ENCODE data around the gene SSTR4. TPM values are rescaled to one million over a fixed set of nuclear protein-coding genes. Genes with fewer than 3 reads are reported as not detected.

Gene SSTR4
- total RNA-seq, 4 donors from 2014 or later: not detected

- H3K4me3 ChIP-seq: no peak overlapping the region
- H3K27ac ChIP-seq: no peak overlapping the region
- intact Hi-C loops (cut with DNase I): loop anchor here (10.0 kb wide), 1 partner anchor 324 kb away; no protein-coding TSS in a partner anchor
- H3K27me3 ChIP-seq: peaks cover 0 to 12% (median 0%) of the 10 kb centered on the region in 4 donors
- no peaks in the 10 kb centered on the region for H3K36me3 ChIP-seq
- no peaks in the 10 kb centered on the region for H3K9me3 ChIP-seq
- H3K4me1 ChIP-seq: peaks cover 0 to 3% (median 0%) of the 10 kb centered on the region in 3 donors
- TF ChIP-seq CTCF (IDR thresholded peaks at IDR 0.05): no peak
- TF ChIP-seq POLR2A (IDR thresholded peaks at IDR 0.05): no peak
- DNase-seq: no peak
Measured at GRCh38 chr20:23018432-23018831, 16.7 kb upstream of the SSTR4 start.

GRCh38 chr20:23018941-23019340 lies 16.2 kb upstream of the SSTR4 start:
- DNase-seq: no peak
- Histone ChIP-seq H3K36me3 (no peaks in the 10 kb centered on the region), H3K4me3 (no peak overlapping the region), H3K27me3 (peaks cover 0 to 12% (median 0%) of the 10 kb centered on the region in 4 donors), H3K9me3 (no peaks in the 10 kb centered on the region), H3K27ac (no peak overlapping the region), H3K4me1 (no peaks in the 10 kb centered on the region)
- intact Hi-C loops (cut with DNase I): loop anchor here (10.0 kb wide), 1 partner anchor 324 kb away; no protein-coding TSS in a partner anchor
- TF ChIP-seq CTCF (IDR thresholded peaks at IDR 0.05) (no peak), POLR2A (IDR thresholded peaks at IDR 0.05) (no peak)
- 84 to 87% methylated on average over 8 to 11 of the region's 11 CpGs for WGBS, 2 donors

GRCh38 chr20:23019403-23019802 lies 15.7 kb upstream of the SSTR4 start:
- H3K9me3 ChIP-seq: no peaks in the 10 kb centered on the region
- DNase-seq: no peak
- H3K4me3 ChIP-seq: no peak overlapping the region
- intact Hi-C loops (cut with DNase I): loop anchor here (10.0 kb wide), 1 partner anchor 325 kb away; no protein-coding TSS in a partner anchor
- no peak overlapping the region for H3K27ac ChIP-seq
- peaks cover 0 to 12% (median 0%) of the 10 kb centered on the region in 4 donors for H3K27me3 ChIP-seq
- TF ChIP-seq POLR2A (IDR thresholded peaks at IDR 0.05): no peak
- no peak for TF ChIP-seq CTCF (IDR thresholded peaks at IDR 0.05)
- H3K4me1 ChIP-seq: no peaks in the 10 kb centered on the region
- no peaks in the 10 kb centered on the region for H3K36me3 ChIP-seq
- 27 to 40% methylated on average over 3 to 6 of the region's 7 CpGs for WGBS, 2 donors

GRCh38 chr20:23020230-23021018 lies 14.7 kb upstream of the SSTR4 start:
- H3K36me3 ChIP-seq: no peaks in the 10 kb centered on the region
- no peak for DNase-seq
- H3K27me3 ChIP-seq: peaks cover 0 to 12% (median 0%) of the 10 kb centered on the region in 4 donors
- H3K27ac ChIP-seq: no peak overlapping the region
- H3K4me3 ChIP-seq: no peak overlapping the region
- H3K9me3 ChIP-seq: no peaks in the 10 kb centered on the region
- intact Hi-C loops (cut with DNase I): no loop called here
- TF ChIP-seq CTCF (IDR thresholded peaks at IDR 0.05): no peak
- no peak for TF ChIP-seq POLR2A (IDR thresholded peaks at IDR 0.05)
- WGBS, 2 donors: 88 to 92% methylated on average over 12 of the region's 12 CpGs
- no peaks in the 10 kb centered on the region for H3K4me1 ChIP-seq

GRCh38 chr20:23021541-23021940 lies 13.6 kb upstream of the SSTR4 start:
- WGBS, 2 donors: 88 to 92% methylated on average over 1 of the region's 1 CpG
- intact Hi-C loops (cut with DNase I): no loop called here
- Histone ChIP-seq H3K27ac (no peak overlapping the region), H3K4me1 (no peaks in the 10 kb centered on the region), H3K27me3 (peaks cover 0 to 15% (median 0%) of the 10 kb centered on the region in 4 donors), H3K4me3 (no peak overlapping the region), H3K36me3 (no peaks in the 10 kb centered on the region), H3K9me3 (no peaks in the 10 kb centered on the region)
- TF ChIP-seq POLR2A (IDR thresholded peaks at IDR 0.05): no peak
- DNase-seq: no peak

Measured in esophagus squamous epithelium (tissue), 5 donors.